Parathyroid adenoma (tissue), 2 donors: ENCODE measurements around the gene WDR73.

Experiments used
- H2AFZ ChIP-seq: fragments of 300-600 bp; sonication (generic); one replicate; pipeline ENCODE4 v1.7.0; 2017; ENCODE audit warnings: antibody characterized with exemption, mild to moderate bottlenecking
- H3K27ac ChIP-seq: fragments of 300-600 bp; sonication (generic); one replicate; pipeline ENCODE4 v1.7.0; 2017
- H3K27me3 ChIP-seq: fragments of 300-600 bp; sonication (generic); one replicate; pipeline ENCODE4 v1.7.0; 2017; ENCODE audit warnings: low read length; ENCODE audit not compliant: control insufficient read depth, insufficient read depth
- H3K36me3 ChIP-seq: fragments of 300-600 bp; sonication (generic); one replicate; pipeline ENCODE4 v1.7.0; 2017; ENCODE audit warnings: low read length; ENCODE audit not compliant: control insufficient read depth, insufficient read depth
- H3K4me1 ChIP-seq: fragments of 300-600 bp; sonication (generic); one replicate; pipeline ENCODE4 v1.7.0; 2017; ENCODE audit warnings: control low read depth
- H3K4me2 ChIP-seq: fragments of 300-600 bp; sonication (generic); one replicate; pipeline ENCODE4 v1.7.0; 2017; ENCODE audit warnings: low read length
- H3K4me3 ChIP-seq: fragments of 300-600 bp; sonication (generic); one replicate; pipeline ENCODE4 v1.7.0; 2017; ENCODE audit warnings: low read depth, low read length
- H3K79me2 ChIP-seq: fragments of 300-600 bp; sonication (generic); one replicate; pipeline ENCODE4 v1.7.0; 2017; ENCODE audit warnings: control low read depth
- H3K9ac ChIP-seq: fragments of 300-600 bp; sonication (generic); one replicate; pipeline ENCODE4 v1.7.0; 2017; ENCODE audit warnings: mild to moderate bottlenecking
- H3K9me3 ChIP-seq: fragments of 300-600 bp; sonication (generic); one replicate; pipeline ENCODE4 v1.7.0; 2017; ENCODE audit warnings: low read length; ENCODE audit not compliant: control insufficient read depth
- CTCF ChIP-seq: fragments of 300-600 bp; sonication (generic); IDR thresholded peaks from one replicate; pipeline ENCODE4 v1.7.0; 2017; ENCODE audit warnings: antibody characterized with exemption, mild to moderate bottlenecking
- donor health status: primary hyperparathyroidism.

Gene WDR73

GRCh38 chr15:84634228-84634837 is 19.8 kb downstream of the WDR73 start:
- Histone ChIP-seq H3K4me3 (peak overlapping the region; percentile 55), H3K79me2 (no peaks in the 10 kb centered on the region), H3K27ac (peak overlapping the region; percentile 88), H3K4me2 (peak overlapping the region; percentile 79), H3K27me3 (no peaks in the 10 kb centered on the region), H2AFZ (peak overlapping the region; percentile 91), H3K4me1 (no peaks in the 10 kb centered on the region), H3K9me3 (no peaks in the 10 kb centered on the region), H3K9ac (no peak overlapping the region), H3K36me3 (no peaks in the 10 kb centered on the region)
- TF ChIP-seq CTCF: no peak

DNA sequence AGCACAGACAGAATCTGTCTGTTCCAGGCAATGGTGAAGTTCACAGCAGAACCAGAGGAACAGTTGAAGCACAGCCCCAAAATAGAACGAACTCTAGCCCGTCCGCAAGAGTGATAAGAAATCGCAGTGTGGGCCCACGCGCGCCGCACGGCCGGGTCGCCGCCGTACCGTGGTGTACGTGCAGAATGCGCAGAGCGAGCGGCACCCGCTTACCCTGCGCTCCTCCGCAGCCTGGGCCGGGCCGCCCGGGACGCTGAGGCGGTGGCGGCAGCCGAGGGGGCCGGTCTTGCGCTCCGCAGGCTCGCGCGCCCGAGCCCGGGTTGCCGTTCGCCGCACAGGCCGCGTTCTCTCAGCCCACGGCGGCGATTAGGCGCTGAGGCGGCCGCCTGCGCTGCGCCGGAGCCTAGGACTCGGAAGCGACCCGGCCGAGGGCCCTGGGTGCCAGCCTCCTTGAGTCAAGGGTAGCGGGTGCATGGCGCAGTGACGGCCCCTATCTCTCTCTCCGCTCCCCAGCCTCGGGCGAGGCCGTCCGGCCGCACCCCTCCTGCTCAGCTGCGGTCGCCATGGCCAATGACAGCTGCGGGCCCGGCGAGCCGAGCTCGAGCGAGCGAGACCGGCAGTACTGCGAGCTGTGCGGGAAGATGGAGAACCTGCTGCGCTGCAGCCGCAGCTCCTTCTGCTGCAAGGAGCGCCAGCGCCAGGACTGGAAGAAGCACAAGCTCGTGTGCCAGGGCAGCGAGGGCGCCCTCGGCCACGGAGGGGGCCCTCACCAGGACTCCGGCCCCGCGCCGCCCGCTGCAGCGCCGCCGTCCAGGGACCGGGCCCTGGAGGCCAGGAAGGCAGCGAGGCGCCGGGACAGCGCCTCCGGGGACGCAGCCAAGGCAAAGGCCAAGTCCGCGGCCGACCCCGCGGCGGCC is 20.5 kb downstream of the WDR73 start:
- Histone ChIP-seq H3K4me1 (no peaks in the 10 kb centered on the region), H3K36me3 (no peaks in the 10 kb centered on the region), H3K79me2 (no peaks in the 10 kb centered on the region), H3K4me3 (peak overlapping the region; percentile 55), H3K9ac (peak overlapping the region; percentile 19), H3K27ac (peak overlapping the region; percentile 88), H3K27me3 (no peaks in the 10 kb centered on the region), H3K4me2 (peak overlapping the region; percentile 79), H2AFZ (peak overlapping the region; percentile 91), H3K9me3 (no peaks in the 10 kb centered on the region)
- no peak for TF ChIP-seq CTCF

DNA sequence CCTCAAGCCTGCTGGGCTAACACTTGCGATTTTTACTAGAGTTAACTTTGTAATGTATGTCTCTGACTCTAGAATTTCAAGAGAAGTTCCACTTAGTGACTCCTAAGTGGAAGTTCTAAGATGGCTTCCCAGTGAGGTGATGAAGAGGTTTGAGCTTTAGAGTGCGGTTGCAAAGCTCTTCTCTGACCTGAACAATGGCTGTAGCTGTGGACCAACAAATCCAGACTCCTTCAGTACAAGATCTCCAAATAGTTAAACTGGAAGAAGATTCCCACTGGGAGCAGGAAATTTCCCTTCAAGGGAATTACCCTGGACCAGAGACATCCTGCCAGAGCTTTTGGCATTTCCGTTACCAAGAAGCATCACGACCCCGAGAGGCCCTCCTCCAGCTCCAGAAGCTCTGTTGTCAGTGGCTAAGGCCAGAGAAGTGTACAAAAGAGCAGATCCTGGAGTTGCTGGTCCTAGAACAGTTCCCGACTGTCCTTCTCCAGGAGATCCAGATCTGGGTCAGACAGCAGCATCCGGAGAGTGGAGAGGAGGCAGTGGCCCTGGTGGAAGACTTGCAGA is 22.3 kb downstream of the WDR73 start:
- Histone ChIP-seq H3K27me3 (no peaks in the 10 kb centered on the region), H3K4me2 (peak overlapping the region; percentile 79), H3K4me1 (no peaks in the 10 kb centered on the region), H3K9me3 (no peaks in the 10 kb centered on the region), H3K27ac (peak overlapping the region; percentile 78), H2AFZ (peak overlapping the region; percentile 94), H3K79me2 (no peaks in the 10 kb centered on the region), H3K9ac (no peak overlapping the region), H3K4me3 (peak overlapping the region; percentile 76), H3K36me3 (no peaks in the 10 kb centered on the region)
- TF ChIP-seq CTCF: no peak

GRCh38 chr15:84629033-84629432 is 25.1 kb downstream of the WDR73 start:
- Histone ChIP-seq H3K79me2 (no peaks in the 10 kb centered on the region), H3K9ac (no peak overlapping the region), H3K27me3 (no peaks in the 10 kb centered on the region), H3K4me2 (no peak overlapping the region), H2AFZ (no peak overlapping the region), H3K9me3 (no peaks in the 10 kb centered on the region), H3K36me3 (no peaks in the 10 kb centered on the region), H3K4me1 (no peaks in the 10 kb centered on the region), H3K27ac (no peak overlapping the region), H3K4me3 (no peak overlapping the region)
- TF ChIP-seq CTCF: no peak
